Vagina (tissue), 2 donors: ENCODE measurements around the gene ATAD1.

Experiments
- CTCF ChIP-seq, 3 experiments: fragments of 450-650 bp in 2 of 3; fragments of 200-600 bp in 1 of 3; sonication (generic) in 1 of 3; IDR thresholded peaks; one replicate each; pipeline ENCODE4 v1.5.1; 2017 to 2019; ENCODE audit warnings: antibody characterized with exemption in 3 of 3, mild to moderate bottlenecking in 2 of 3, moderate library complexity in 2 of 3
- POLR2A ChIP-seq, 2 donors: fragments of 450-650 bp; IDR thresholded peaks; one replicate each; pipeline ENCODE4 v1.6.1; 2017; ENCODE audit warnings: antibody characterized with exemption in 2 of 2, mild to moderate bottlenecking in 2 of 2, moderate library complexity in 2 of 2
- POLR2AphosphoS5 ChIP-seq, 2 donors: sonication (generic); formaldehyde crosslinking; IDR thresholded peaks; one replicate each; pipeline ENCODE4 v1.9.0; 2017; ENCODE audit warnings: antibody characterized with exemption in 2 of 2, mild to moderate bottlenecking in 2 of 2, low read depth in 1 of 2; ENCODE audit not compliant: insufficient read depth in 1 of 2

DNA sequence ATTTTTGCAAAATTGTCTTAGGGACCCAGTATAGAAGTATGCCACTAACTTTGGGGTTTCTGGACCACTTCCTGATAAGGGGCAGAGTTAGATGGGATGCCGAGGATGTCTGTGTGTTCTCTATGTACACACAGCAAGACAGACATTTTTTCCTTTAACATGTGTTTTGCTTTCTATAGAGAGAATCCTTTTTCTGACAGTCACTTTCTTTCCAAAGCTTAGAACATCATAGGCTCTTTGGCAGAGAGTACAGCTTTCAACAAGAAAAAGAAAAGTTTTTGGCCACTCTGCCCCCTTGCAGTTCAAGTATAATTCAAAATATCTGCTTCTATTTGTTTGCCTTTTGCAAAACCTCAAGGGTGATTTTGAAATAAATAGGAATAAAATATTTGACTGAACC is 114.3 kb downstream of the ATAD1 start:
- TF ChIP-seq CTCF (IDR thresholded peaks at IDR 0.05) (no peak), POLR2AphosphoS5 (IDR thresholded peaks at IDR 0.05; ENCODE audit: insufficient read depth in 1 of 2, low read depth in 1 of 2) (no peak), POLR2A (IDR thresholded peaks at IDR 0.05) (no peak)
